Activated CD4-positive, alpha-beta T cell treated with anti-CD3 and anti-CD28 coated beads, Interleukin-2, amount 50 U/mL, for 24 hours (primary cell): Measurements from ENCODE around the gene LMBR1L.
A peak's percentile ranks its signal among the peaks of the same experiment; 100 is the strongest.
"Not testable (repeated sequence)": the region's sequence is repeated elsewhere in the genome, so short reads cannot be mapped to it uniquely, and the experiment has no call there.

Experiments used
- DNase-seq, 2 donors: peaks; one replicate each; pipeline ENCODE4 v3.0.0-alpha.2; 2020; ENCODE audit warnings: low read depth in 1 of 2, low spot score in 1 of 2

Gene LMBR1L

GRCh38 chr12:49088150-49088931 is 22.3 kb downstream of the LMBR1L start:
- peak; percentile 43 to 72 for DNase-seq

GRCh38 chr12:49086116-49086515 is 24.5 kb downstream of the LMBR1L start:
- no peak for DNase-seq

- DNase-seq, result no peak
Measured at GRCh38 chr12:49084438-49084837, 26.2 kb downstream of the LMBR1L start.

- DNase-seq, result no peak
Measured at GRCh38 chr12:49079793-49080192, 30.9 kb downstream of the LMBR1L start.

- DNase-seq, result no peak
Measured at GRCh38 chr12:49070971-49071370, 39.7 kb downstream of the LMBR1L start.

GRCh38 chr12:49069507-49070346 is 40.9 kb downstream of the LMBR1L start, which contains the start of gene RHEBL1:
Gene RHEBL1 (minus strand): TSS chr12:49069979. CDS start chr12:49069785, 194 bp downstream.
- DNase-seq, result peak; percentile 95 to 98

GRCh38 chr12:49068879-49069506 is 41.7 kb downstream of the LMBR1L start:
- no peak for DNase-seq

GRCh38 chr12:49066120-49066519 is 44.5 kb downstream of the LMBR1L start:
- DNase-seq, result no peak

- no peak for DNase-seq
Measured at GRCh38 chr12:49064767-49065152, 45.9 kb downstream of the LMBR1L start.

GRCh38 chr12:49061916-49062315 is 48.7 kb downstream of the LMBR1L start:
- not testable (repeated sequence) for DNase-seq

GRCh38 chr12:49061157-49061650 is 49.4 kb downstream of the LMBR1L start:
- DNase-seq, result no peak

GRCh38 chr12:49060237-49061156 is 50.1 kb downstream of the LMBR1L start, which contains the start of gene KMT2D:
Gene KMT2D (minus strand): TSS chr12:49060794. CDS start chr12:49055324, 5,470 bp downstream.
- peak; percentile 77 to 83 for DNase-seq

- peak in 1 of 2 donors; percentile 13 for DNase-seq
Measured at GRCh38 chr12:49059299-49060171, 51.1 kb downstream of the LMBR1L start.

GRCh38 chr12:49059045-49059298 is 51.7 kb downstream of the LMBR1L start:
- DNase-seq, result no peak

- DNase-seq, result no peak
Measured at GRCh38 chr12:49058366-49059044, 52.1 kb downstream of the LMBR1L start.

GRCh38 chr12:49057888-49058287 is 52.8 kb downstream of the LMBR1L start:
- no peak for DNase-seq

GRCh38 chr12:49055978-49056754 is 54.5 kb downstream of the LMBR1L start:
- no peak for DNase-seq

GRCh38 chr12:49055092-49055491 is 55.6 kb downstream of the LMBR1L start:
- no peak for DNase-seq
